Activated CD8-positive, alpha-beta memory T cell treated with anti-CD3 and anti-CD28 coated beads for 4 hours (primary cell): ENCODE data around the gene ATXN1.
"Not testable (repeated sequence)": the region's sequence is repeated elsewhere in the genome, so short reads cannot be mapped to it uniquely, and the experiment has no call there.

ENCODE experiments used
- DNase-seq, 2 donors: peaks; one replicate each; pipeline ENCODE4 v3.0.0-alpha.2; 2020; ENCODE audit warnings: low read depth in 2 of 2

Gene ATXN1

GRCh38 chr6:16277101-16277981 lies 483.9 kb downstream of the ATXN1 start:
- DNase-seq, result no peak

- no peak for DNase-seq
These were observed 486.2 kb downstream of the ATXN1 start for GRCh38 chr6:16274885-16275589.

- DNase-seq, result no peak
These were observed 486.8 kb downstream of the ATXN1 start for GRCh38 chr6:16274483-16274882.

- DNase-seq, result no peak
These were observed 488.0 kb downstream of the ATXN1 start for GRCh38 chr6:16273256-16273655.

- no peak for DNase-seq
These were observed 489.1 kb downstream of the ATXN1 start for GRCh38 chr6:16272201-16272600.

GRCh38 chr6:16271428-16271827 lies 489.8 kb downstream of the ATXN1 start:
- DNase-seq, result no peak

- no peak for DNase-seq
These were observed 491.0 kb downstream of the ATXN1 start for GRCh38 chr6:16270178-16270794.

- not testable (repeated sequence) for DNase-seq
These were observed 491.7 kb downstream of the ATXN1 start for GRCh38 chr6:16269442-16270070.

GRCh38 chr6:16267428-16268263 lies 493.6 kb downstream of the ATXN1 start:
- DNase-seq, result no peak

- no peak for DNase-seq
These were observed 495.6 kb downstream of the ATXN1 start for GRCh38 chr6:16265351-16266341.

GRCh38 chr6:16264785-16265184 lies 496.5 kb downstream of the ATXN1 start:
- DNase-seq, result no peak

GRCh38 chr6:16263464-16264099 lies 497.7 kb downstream of the ATXN1 start:
- not testable (repeated sequence) for DNase-seq

- not testable (repeated sequence) for DNase-seq
These were observed 498.5 kb downstream of the ATXN1 start for GRCh38 chr6:16262773-16263172.

- not testable (repeated sequence) for DNase-seq
These were observed 500.7 kb downstream of the ATXN1 start for GRCh38 chr6:16260602-16261001.

- not testable (repeated sequence) for DNase-seq
These were observed 501.7 kb downstream of the ATXN1 start for GRCh38 chr6:16259604-16260003.

GRCh38 chr6:16258709-16259075 lies 502.6 kb downstream of the ATXN1 start:
- no peak for DNase-seq

- no peak for DNase-seq
These were observed 503.1 kb downstream of the ATXN1 start for GRCh38 chr6:16257999-16258708.

GRCh38 chr6:16256781-16257180 lies 504.5 kb downstream of the ATXN1 start:
- DNase-seq, result no peak

GRCh38 chr6:16254535-16254934 lies 506.7 kb downstream of the ATXN1 start:
- DNase-seq, result no peak
